Heart left ventricle (tissue), 16 donors: ENCODE measurements around the gene CDH13. TPM values are rescaled to one million over a fixed set of nuclear protein-coding genes. Genes with fewer than 3 reads are reported as not detected.

Experiments
- ATAC-seq, 4 donors: fragments of 200-7000 bp; cut with Tn5 transposase; one replicate each; pipeline ENCODE4 v1.9.1; 2020 to 2022; ENCODE audit warnings: moderate library complexity in 4 of 4, mild to moderate bottlenecking in 3 of 4, moderate number of reproducible peaks in 1 of 4
- DNase-seq, 5 donors: peaks; one replicate each; pipeline ENCODE4 v3.0.0-alpha.2; 2020
- H3K27ac ChIP-seq, 12 donors: fragments of 200-600 bp; sonication (generic) in 4 of 12; one replicate each; pipeline versions ENCODE4 v1.5.0 to v1.8.0; 2016 to 2022; ENCODE audit warnings: mild to moderate bottlenecking in 2 of 12
- H3K27me3 ChIP-seq, 9 donors: fragments of 200-600 bp; sonication (generic) in 2 of 9; one replicate each; pipeline versions ENCODE4 v1.5.1 to v1.8.0; 2016 to 2022; ENCODE audit warnings: mild to moderate bottlenecking in 3 of 9
- H3K36me3 ChIP-seq, 9 donors: fragments of 200-600 bp; sonication (generic) in 2 of 9; one replicate each; pipeline versions ENCODE4 v1.5.0 to v1.8.0; 2018 to 2022; ENCODE audit warnings: mild to moderate bottlenecking in 2 of 9
- H3K4me1 ChIP-seq, 12 donors: fragments of 200-600 bp; sonication (generic) in 4 of 12; one replicate each; pipeline versions ENCODE4 v1.5.0 to v1.8.0; 2016 to 2022; ENCODE audit warnings: mild to moderate bottlenecking in 3 of 12
- H3K4me3 ChIP-seq, 12 donors: fragments of 200-600 bp; sonication (generic) in 4 of 12; one replicate each; pipeline versions ENCODE4 v1.5.0 to v1.8.0; 2017 to 2022; ENCODE audit warnings: mild to moderate bottlenecking in 9 of 12, moderate library complexity in 4 of 12
- H3K9me3 ChIP-seq, 12 donors: fragments of 200-600 bp; sonication (generic) in 4 of 12; one replicate each; pipeline versions ENCODE4 v1.5.0 to v1.8.0; 2016 to 2022; ENCODE audit warnings: mild to moderate bottlenecking in 1 of 12
- CTCF ChIP-seq, 12 donors: fragments of 200-600 bp; sonication (generic) in 4 of 12; IDR thresholded peaks; one replicate each; pipeline versions ENCODE4 v1.5.0 to v1.8.0; 2018 to 2022; ENCODE audit warnings: antibody characterized with exemption in 12 of 12, mild to moderate bottlenecking in 5 of 12
- POLR2A ChIP-seq, 2 donors: fragments of 450-650 bp; IDR thresholded peaks; one replicate each; pipeline ENCODE4 v1.6.1; 2017; ENCODE audit warnings: antibody characterized with exemption in 2 of 2, mild to moderate bottlenecking in 2 of 2, moderate library complexity in 2 of 2
- WGBS, 4 donors: extraction: QIAGEN DNeasy Blood & Tissue Kit in 2 of 4; methylation state at CpG; one replicate each; pipeline versions ENCODE4 v1.1.5 to v1.1.7; 2013 to 2018; 5-methylcytosine and 5-hydroxymethylcytosine counted together
- intact Hi-C, 10 donors: fragments of 100-400 bp; cut with DNase I; formaldehyde crosslinking; loops; one replicate each; pipeline versions ENCODE4 v1.11.1 to v1.14.2; 2022
- polyA plus RNA-seq, 2 donors: library from polyadenylated mRNA; stranded (reverse); fragments of 200-250 nt; gene quantifications; one replicate each; pipeline ENCODE4 v1.2.3, GENCODE V29; 2013
- total RNA-seq, 9 donors: library from RNA; depleted of rRNA in 2 of 9; stranded (reverse); fragments of >200 nt in 2 of 9; fragmentation: NEBNext Ultra II Directional in 3 of 9; extraction: Animal tissue kit (Norgen Biotek cat#: 25700) in 3 of 9; gene quantifications; one replicate each; pipeline versions ENCODE4 v1.1.0 to v1.2.4, GENCODE V29; 2016 to 2023
- donor health status: ischemic (EF 13 %, LVEDD 7.1; RV severe dilation, severe dysfunction).
- donor health status: healthy with polysubstance abuse.
- donor health status: DM: no; HTN: yes; CAD: no.
- donor health status: DM: no; HTN: no; CAD: no.
- donor health status: ischemic (EF 25% LVEDD 6.9; RV normal size, moderate dysfunction).
- donor health status: ischemic (EF 25% LVEDD 5.7; RV mildly dilated, moderate dysfunction).
- donor health status: healthy.
- donor health status: DM: yes; HTN: yes; CAD: no.
- donor health status: ischemic (EF 35%, LVEDD 5.7; RV mildly dilated, moderate dysfunction).
- donor health status: nonischemic (EF 11% LVEDD 7.7; RV severe dilation, severe dysfunction).
- donor health status: DM: yes; HTN: yes; CAD: no.
- donor health status: PGD.
- donor health status: ischemic (EF 29% LVEDD 5.4; RV normal size, mild dysfunction).
- donor health status: nonischemic (EF 23%, LVEDD 6.1; RV moderate dilation, normal function).

The CDH13 gene
- total and polyA plus RNA-seq, 11 donors: 15.0 to 172 (median 137) TPM

- TF ChIP-seq CTCF (IDR thresholded peaks at IDR 0.05) (no peak), POLR2A (IDR thresholded peaks at IDR 0.05) (no peak)
- Histone ChIP-seq H3K9me3 (peaks cover 0 to 2% (median 0%) of the 10 kb centered on the region in 12 donors), H3K4me3 (no peak overlapping the region), H3K27ac (peak overlapping the region in 2 of 12 donors; percentile 20 to 26), H3K27me3 (no peaks in the 10 kb centered on the region), H3K36me3 (no peaks in the 10 kb centered on the region), H3K4me1 (peaks cover 0 to 17% (median 5%) of the 10 kb centered on the region in 12 donors)
- 56 to 73% (median 63%) methylated on average over 3 of the region's 3 CpGs for WGBS, 4 donors
- DNase-seq (no peak), ATAC-seq (no peak)
- intact Hi-C loops: no loop called here
These were observed 764.0 kb downstream of the CDH13 start for GRCh38 chr16:83390759-83391158.

GRCh38 chr16:83392743-83393142 is 766.0 kb downstream of the CDH13 start:
- Histone ChIP-seq H3K27me3 (no peaks in the 10 kb centered on the region), H3K36me3 (no peaks in the 10 kb centered on the region), H3K27ac (peak overlapping the region in 6 of 12 donors; percentile 2 to 50 (median 26)), H3K4me3 (no peak overlapping the region), H3K9me3 (peaks cover 0 to 4% (median 0%) of the 10 kb centered on the region in 12 donors), H3K4me1 (peaks cover 0 to 17% (median 5%) of the 10 kb centered on the region in 12 donors)
- ATAC-seq: peak in 1 of 4 donors; percentile 22
- DNase-seq: no peak
- no peak for TF ChIP-seq POLR2A (IDR thresholded peaks at IDR 0.05)
- TF ChIP-seq CTCF (IDR thresholded peaks at IDR 0.05): no peak
- 75 to 80% (median 79%) methylated on average over 4 of the region's 4 CpGs for WGBS, 4 donors
- intact Hi-C loops: no loop called here

GRCh38 chr16:83393196-83393981 is 766.6 kb downstream of the CDH13 start:
- WGBS, 4 donors: 67 to 75% (median 68%) methylated on average over 6 of the region's 6 CpGs
- no peak overlapping the region for H3K4me3 ChIP-seq
- H3K4me1 ChIP-seq: peaks cover 0 to 17% (median 5%) of the 10 kb centered on the region in 12 donors
- H3K27me3 ChIP-seq: no peaks in the 10 kb centered on the region
- TF ChIP-seq POLR2A (IDR thresholded peaks at IDR 0.05) (no peak), CTCF (IDR thresholded peaks at IDR 0.05) (peak in 2 of 12 donors; percentile 9 to 10)
- no peaks in the 10 kb centered on the region for H3K36me3 ChIP-seq
- peak overlapping the region in 6 of 12 donors; percentile 2 to 50 (median 26) for H3K27ac ChIP-seq
- DNase-seq (no peak), ATAC-seq (peak in 1 of 4 donors; percentile 54)
- peaks cover 0 to 4% (median 0%) of the 10 kb centered on the region in 12 donors for H3K9me3 ChIP-seq
- intact Hi-C loops: no loop called here

GRCh38 chr16:83397601-83398291 is 771.0 kb downstream of the CDH13 start:
- no peaks in the 10 kb centered on the region for H3K36me3 ChIP-seq
- peaks cover 0 to 6% (median 0%) of the 10 kb centered on the region in 12 donors for H3K9me3 ChIP-seq
- H3K27me3 ChIP-seq: no peaks in the 10 kb centered on the region
- H3K4me1 ChIP-seq: peaks cover 0 to 4% (median 0%) of the 10 kb centered on the region in 12 donors
- intact Hi-C loops: no loop called here
- whole genome bisulfite sequencing, 4 donors: 80 to 92% (median 83%) methylated on average over 4 of the region's 4 CpGs
- H3K4me3 ChIP-seq: no peak overlapping the region
- no peak for TF ChIP-seq CTCF (IDR thresholded peaks at IDR 0.05)
- TF ChIP-seq POLR2A (IDR thresholded peaks at IDR 0.05): no peak
- no peak for ATAC-seq
- H3K27ac ChIP-seq: no peak overlapping the region
- DNase-seq: no peak
